ENCODE results near the gene LPIN1.

Gene LPIN1

DNA sequence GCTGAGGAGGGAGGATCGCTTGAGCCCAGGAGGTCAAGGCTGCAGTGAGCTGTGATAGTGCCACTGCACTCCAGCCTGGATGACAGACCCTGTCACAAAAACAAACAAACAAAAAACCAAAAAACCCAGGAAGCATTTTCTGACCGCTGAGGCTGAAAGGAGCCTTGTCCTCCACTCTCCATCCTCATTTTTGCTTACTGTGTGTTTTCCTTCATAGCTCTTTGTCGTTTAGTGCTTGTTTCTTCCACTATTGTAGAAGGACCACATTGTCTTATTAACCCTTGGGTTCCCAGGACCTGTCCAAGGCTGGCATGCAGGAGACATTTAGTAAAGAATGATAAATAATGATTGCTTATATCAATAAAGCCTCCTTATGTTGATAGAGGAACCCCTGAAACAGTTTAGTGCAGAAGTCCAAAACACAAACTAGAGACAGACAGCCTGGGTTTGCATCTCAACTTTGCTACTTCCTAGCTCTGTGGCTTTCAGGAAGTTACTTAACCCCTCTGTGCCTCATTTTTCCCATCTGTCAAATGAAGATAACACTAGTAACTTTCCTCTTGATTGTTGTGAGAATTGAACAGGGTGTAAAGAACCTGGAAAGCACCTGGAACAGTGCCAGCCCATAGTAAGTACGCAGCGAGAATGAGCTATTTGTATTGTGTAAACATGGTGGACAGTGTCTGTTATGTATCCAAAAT, 126.0 kb downstream of the LPIN1 start:
- TF ChIP-seq, protein P1, sequence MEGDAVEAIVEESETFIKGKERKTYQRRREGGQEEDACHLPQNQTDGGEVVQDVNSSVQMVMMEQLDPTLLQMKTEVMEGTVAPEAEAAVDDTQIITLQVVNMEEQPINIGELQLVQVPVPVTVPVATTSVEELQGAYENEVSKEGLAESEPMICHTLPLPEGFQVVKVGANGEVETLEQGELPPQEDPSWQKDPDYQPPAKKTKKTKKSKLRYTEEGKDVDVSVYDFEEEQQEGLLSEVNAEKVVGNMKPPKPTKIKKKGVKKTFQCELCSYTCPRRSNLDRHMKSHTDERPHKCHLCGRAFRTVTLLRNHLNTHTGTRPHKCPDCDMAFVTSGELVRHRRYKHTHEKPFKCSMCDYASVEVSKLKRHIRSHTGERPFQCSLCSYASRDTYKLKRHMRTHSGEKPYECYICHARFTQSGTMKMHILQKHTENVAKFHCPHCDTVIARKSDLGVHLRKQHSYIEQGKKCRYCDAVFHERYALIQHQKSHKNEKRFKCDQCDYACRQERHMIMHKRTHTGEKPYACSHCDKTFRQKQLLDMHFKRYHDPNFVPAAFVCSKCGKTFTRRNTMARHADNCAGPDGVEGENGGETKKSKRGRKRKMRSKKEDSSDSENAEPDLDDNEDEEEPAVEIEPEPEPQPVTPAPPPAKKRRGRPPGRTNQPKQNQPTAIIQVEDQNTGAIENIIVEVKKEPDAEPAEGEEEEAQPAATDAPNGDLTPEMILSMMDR (IDR thresholded peaks at IDR 0.05; ENCODE audit: borderline replicate concordance, insufficient read depth, low read depth, low read length), result no peak

DNA sequence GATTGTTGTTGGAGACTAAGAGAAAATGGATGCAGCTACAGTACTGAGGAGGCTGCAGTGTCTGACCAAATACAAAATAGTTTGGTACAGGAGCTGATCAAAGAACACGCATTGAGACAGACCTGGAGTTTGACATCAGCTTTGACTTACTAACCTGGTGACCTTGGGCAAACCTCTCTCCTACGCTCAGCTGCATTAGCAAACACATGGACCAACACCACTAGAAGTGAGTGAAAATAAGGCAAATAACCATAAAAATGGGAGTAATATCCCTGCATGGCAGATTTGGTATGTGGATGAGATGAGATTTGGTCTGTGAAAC, 126.5 kb downstream of the LPIN1 start:
- no peak overlapping the region for H3K4me3 ChIP-seq (ENCODE audit: low read depth, low read length)
- TF ChIP-seq, protein P1 (IDR thresholded peaks at IDR 0.05; ENCODE audit: borderline replicate concordance, insufficient read depth, low read depth, low read length), result no peak

More for the DNA sequence above, 126.0 kb downstream of the LPIN1 start:
- no peak overlapping the region for H3K4me3 ChIP-seq (ENCODE audit: low read depth, low read length)

DNA sequence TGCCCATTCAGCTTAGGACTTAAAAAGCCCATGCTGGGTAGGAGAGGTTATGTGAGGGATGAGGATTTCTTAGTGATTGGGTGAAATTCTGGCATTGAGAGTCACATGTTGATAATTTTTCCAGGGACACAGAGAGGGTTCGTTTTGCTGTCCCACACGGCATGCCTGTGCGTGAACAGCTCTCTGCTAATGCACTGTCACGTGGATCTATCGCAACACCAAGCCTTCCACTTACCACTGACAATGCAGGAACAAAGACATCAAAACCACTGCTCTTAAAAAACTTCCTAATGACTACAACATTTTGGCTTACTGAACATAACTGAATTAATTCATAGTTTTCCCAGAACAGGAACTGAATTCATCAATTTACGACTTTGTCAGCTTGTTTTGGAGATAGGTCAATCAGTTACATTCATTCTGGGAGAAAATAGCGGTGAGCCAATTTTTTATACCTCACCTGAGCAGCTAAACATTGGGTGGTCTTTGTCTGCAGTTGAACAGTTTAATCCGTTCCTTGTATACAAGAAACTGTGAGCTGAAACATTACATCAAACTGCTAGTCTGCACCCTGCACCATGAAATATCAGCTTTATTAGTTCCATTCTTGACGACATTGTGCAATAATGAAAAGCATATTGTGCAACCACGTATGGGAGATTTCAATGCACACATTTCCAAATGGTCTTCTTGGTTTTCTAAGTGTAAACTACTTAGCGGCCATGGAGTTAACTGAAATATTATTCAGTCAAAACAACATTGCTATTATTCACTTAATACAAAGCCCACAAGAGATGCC, 127.1 kb downstream of the LPIN1 start:
- TF ChIP-seq, protein P1 (IDR thresholded peaks at IDR 0.05; ENCODE audit: borderline replicate concordance, insufficient read depth, low read depth, low read length), result no peak
- H3K4me3 ChIP-seq (ENCODE audit: low read depth, low read length), result no peak overlapping the region

DNA sequence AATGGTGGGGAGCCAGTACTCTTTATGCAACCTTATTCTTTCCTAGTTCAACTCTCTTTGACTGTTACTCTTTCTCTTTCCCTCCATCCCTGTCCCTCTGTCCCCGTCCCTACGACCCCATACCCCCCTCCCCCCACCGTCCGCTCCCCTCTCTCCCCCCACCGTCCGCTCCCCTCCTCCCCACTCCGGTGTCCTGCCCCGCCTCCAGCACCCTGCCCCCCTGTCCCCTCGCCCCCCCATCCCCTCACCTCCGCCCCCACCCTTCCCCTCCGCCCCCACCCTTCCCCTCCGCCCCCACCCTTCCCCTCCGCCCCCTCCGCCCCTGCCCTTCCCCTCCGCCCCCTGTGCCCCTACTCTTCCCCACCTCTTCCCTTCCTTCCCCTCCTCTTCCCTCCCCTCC, 128.4 kb downstream of the LPIN1 start:
- H3K4me3 ChIP-seq (ENCODE audit: low read depth, low read length), result no peak overlapping the region

DNA sequence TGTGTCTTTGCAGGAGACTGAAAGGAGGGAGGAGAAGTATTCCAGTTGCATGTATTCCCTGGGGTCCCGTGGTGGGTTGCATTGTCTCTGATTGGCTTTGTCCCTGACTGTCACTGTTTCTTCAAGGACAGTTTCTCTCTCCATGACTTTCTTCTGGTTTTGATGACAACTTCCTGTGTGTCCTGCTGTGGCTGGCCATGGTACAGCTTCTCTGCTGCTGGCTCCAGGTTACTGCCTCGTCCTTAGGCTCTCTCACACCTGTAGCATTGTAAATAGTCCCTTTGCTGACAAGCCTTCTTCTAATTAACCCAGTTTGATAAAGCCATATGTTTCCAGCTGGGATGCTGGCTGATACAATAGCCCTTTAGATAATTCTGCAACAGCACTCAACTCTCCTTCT, 129.0 kb downstream of the LPIN1 start:
- no peak overlapping the region for H3K4me3 ChIP-seq (ENCODE audit: low read depth, low read length)
- TF ChIP-seq, protein P1 (IDR thresholded peaks at IDR 0.05; ENCODE audit: borderline replicate concordance, insufficient read depth, low read depth, low read length), result no peak

More for the DNA sequence above, 128.4 kb downstream of the LPIN1 start:
- TF ChIP-seq, protein P1 (IDR thresholded peaks at IDR 0.05; ENCODE audit: borderline replicate concordance, insufficient read depth, low read depth, low read length), result no peak

DNA sequence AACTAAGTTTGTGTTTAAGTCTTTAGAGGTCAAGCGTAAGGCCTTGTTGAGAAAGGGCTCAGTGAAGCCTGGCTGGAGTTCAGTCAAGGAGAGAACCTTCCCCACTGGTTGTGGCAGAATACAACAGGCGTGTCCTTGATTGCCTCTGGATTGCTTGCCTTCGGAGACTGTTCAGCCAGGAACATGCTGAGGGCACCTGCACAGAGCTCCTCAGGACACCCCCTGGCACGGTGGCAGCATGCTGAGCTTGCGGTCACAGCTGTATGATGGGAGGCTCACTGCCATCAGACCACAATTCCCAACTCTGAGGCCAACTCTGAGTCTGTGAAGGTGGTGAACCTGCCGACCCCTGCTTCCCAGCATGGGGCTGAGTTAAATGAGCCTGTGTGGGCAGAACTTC, 130.0 kb downstream of the LPIN1 start:
- TF ChIP-seq, protein P1 (IDR thresholded peaks at IDR 0.05; ENCODE audit: borderline replicate concordance, insufficient read depth, low read depth, low read length), result no peak
- no peak overlapping the region for H3K4me3 ChIP-seq (ENCODE audit: low read depth, low read length)

DNA sequence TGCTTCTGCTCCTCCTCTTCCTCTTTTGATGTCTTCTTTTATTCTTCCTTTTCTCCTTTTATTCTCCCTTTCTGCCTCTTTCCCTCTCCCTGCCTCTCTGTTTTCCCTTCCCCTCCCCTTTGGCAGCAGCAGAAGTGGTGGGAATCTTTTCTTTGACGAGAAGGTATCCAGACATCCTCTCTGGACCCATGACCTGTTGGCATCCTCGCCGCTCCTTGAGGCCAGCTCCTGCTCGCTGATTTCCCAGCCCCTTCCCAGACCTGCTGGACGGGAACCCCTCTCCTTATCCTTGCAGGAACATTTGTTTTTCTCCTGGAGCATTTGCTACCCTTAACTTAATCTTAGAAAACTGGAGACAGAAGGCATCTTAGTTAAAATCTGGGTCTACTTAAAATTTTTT, 130.5 kb downstream of the LPIN1 start:
- H3K4me3 ChIP-seq (ENCODE audit: low read depth, low read length), result no peak overlapping the region
- TF ChIP-seq, protein P1 (IDR thresholded peaks at IDR 0.05; ENCODE audit: borderline replicate concordance, insufficient read depth, low read depth, low read length), result no peak

Data from GM12875 (cell line).